HG02610 (cell line): ENCODE measurements around the gene LIMK2.

Experiments
- ATAC-seq: cut with Tn5 transposase; IDR thresholded peaks from one replicate; pipeline ENCODE4 v1.9.1; 2021; ENCODE audit warnings: mild to moderate bottlenecking, moderate library complexity; ENCODE audit not compliant: unreplicated experiment

The LIMK2 gene

GRCh38 chr22:31271026-31271425, 58.9 kb downstream of the LIMK2 start:
- no peak for ATAC-seq

GRCh38 chr22:31271485-31271884, 59.4 kb downstream of the LIMK2 start:
- no peak for ATAC-seq

- no peak for ATAC-seq
These were observed 60.7 kb downstream of the LIMK2 start for GRCh38 chr22:31272522-31273446.

- no peak for ATAC-seq
These were observed 61.9 kb downstream of the LIMK2 start for GRCh38 chr22:31274017-31274416.

GRCh38 chr22:31275018-31275417, 62.9 kb downstream of the LIMK2 start:
- no peak for ATAC-seq

- no peak for ATAC-seq
These were observed 63.5 kb downstream of the LIMK2 start for GRCh38 chr22:31275576-31275975.

GRCh38 chr22:31276426-31277167, 64.5 kb downstream of the LIMK2 start:
- ATAC-seq = no peak

GRCh38 chr22:31277741-31278140, 65.6 kb downstream of the LIMK2 start:
- no peak for ATAC-seq

GRCh38 chr22:31278151-31278621, 66.1 kb downstream of the LIMK2 start:
- ATAC-seq = no peak

- no peak for ATAC-seq
These were observed 66.7 kb downstream of the LIMK2 start for GRCh38 chr22:31278626-31279326.

GRCh38 chr22:31279327-31279669, 67.2 kb downstream of the LIMK2 start:
- ATAC-seq = no peak

GRCh38 chr22:31279821-31280505, 67.9 kb downstream of the LIMK2 start:
- ATAC-seq = no peak

GRCh38 chr22:31281733-31282132, 69.6 kb downstream of the LIMK2 start:
- ATAC-seq = no peak

- no peak for ATAC-seq
These were observed 70.8 kb downstream of the LIMK2 start for GRCh38 chr22:31282748-31283468.

- no peak for ATAC-seq
These were observed 72.4 kb downstream of the LIMK2 start for GRCh38 chr22:31284281-31285155.

- no peak for ATAC-seq
These were observed 74.5 kb downstream of the LIMK2 start for GRCh38 chr22:31286360-31287255.

GRCh38 chr22:31287818-31288495, 75.9 kb downstream of the LIMK2 start:
- no peak for ATAC-seq
